NCI-H1048 (cell line): ENCODE measurements around the gene TRIM65.
"Not testable (repeated sequence)": the region's sequence is repeated elsewhere in the genome, so short reads cannot be mapped to it uniquely, and the experiment has no call there.

ENCODE experiments used
- DNase-seq: peaks from one replicate; lab custom pipeline; 2025; lab: John Stamatoyannopoulos, UW

The TRIM65 gene

DNA sequence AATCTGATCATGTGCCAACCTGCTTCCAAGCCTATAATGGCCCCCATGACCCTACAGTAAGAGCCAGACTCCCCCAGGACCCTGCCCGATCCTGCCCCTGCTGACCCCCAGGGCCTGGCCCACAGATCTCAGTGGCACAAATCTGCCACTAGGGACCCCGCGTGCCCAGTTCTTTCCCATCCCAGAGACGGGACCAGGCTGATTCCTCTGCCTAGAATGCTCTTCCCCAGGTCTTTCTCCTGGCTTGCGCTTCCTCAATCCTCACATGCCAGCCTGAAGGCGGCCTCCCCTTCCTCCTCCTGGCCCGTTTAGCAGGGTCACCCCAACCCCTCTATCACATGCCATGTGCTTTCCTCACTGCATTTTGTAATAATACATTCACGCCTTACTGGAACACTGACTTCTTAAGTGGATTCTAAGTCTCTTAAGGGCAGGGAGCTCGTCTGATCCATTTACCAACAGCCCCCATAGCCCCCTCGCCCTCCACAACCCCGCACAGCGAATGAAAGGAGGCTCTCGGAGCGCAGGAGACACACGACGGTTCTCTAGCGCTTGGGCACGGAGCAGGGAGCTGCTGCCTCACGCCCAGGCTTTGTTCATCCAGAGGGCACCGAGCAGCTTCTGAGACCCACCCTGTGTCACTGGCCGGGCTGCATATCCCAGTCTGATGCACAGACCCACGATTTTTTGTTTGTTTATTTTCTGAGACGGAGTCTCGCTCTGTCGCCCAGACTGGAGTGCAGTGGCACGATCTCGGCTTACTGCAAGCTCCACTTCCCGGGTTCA lies 1.2 kb downstream of the TRIM65 start:
- no peak for DNase-seq

- DNase-seq, result no peak
These were observed 2.6 kb downstream of the TRIM65 start for GRCh38 chr17:75894049-75894733.

- no peak for DNase-seq
These were observed 3.3 kb downstream of the TRIM65 start for GRCh38 chr17:75893305-75894048.

DNA sequence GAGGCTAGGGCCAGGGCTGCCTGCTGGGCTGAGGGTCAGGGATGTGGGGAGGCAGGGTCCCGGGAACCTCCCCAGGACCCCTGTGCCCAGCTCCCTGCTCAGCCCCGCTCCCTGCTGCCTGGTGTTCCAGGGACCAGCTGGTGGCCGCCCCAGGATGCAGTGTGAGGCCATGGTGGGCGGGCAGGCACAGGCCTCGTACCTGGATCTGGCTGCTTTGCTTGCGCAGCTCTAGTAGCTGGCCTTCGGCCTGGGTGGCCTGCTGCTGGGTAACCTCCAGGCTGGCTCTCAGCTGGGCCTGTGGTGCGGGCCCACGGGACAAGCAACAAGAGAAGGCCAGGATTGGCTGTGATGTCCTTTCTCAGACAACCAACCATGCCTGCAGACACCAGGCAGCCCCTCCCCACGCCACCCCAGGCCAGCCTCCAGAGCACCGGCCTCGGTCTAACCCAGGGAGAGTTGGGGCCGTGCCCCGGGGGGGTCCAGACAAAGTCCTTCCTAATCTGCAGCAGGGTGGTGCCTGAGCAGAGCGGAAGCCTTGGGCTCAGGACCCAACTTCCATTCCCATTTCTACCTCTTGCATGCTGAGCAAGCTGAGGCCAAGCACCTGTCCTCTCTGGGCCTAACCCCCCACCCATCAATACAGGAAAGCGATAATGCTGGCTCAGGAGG lies 4.1 kb downstream of the TRIM65 start:
- no peak for DNase-seq

DNA sequence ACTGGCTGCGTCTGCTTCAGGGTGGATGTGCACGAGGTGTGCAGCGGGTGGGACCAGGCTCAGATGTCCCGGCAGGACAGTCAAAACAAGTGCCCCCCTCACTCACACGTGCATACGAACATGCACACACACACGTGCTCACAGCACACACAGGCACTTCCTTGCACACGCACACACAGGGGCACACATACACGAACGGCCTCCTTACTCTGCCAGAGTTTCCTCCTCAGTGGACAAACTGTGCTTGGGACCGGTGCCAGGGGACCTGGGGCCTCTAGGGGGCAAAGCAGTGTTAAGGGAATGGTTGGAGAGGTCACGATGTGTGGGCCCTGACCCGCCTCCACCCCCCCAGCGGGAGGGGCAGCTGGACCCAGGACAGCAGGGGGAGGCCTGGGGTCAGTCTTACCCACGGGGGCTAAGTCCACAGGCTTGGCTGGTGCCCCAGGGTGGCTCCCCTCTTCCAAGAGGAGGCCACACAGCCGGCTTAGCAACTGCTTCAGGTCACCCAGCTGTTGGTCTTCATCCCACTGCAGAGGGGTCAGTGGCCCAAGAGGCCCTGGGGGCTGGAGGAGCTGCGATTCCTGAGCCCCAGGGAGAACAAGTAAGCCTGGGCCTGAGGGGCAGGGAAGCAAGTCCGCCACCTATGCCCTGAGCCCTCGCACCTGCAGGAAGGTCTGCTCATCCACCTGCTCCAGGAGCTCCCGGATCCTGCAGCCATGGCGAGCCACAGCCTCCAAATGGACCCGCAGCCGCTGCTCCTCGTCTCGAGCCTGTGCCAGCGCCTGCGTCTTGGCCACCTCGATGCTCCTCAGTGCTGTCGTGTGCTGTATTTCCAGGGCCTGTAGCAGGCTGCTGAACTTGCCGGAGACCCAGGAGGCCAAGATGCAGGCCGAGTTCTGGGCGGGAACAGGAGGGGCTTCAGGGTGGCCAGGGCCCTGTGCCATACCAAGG lies 4.9 kb downstream of the TRIM65 start:
- no peak for DNase-seq

- no peak for DNase-seq
These were observed 5.6 kb downstream of the TRIM65 start for GRCh38 chr17:75891022-75891604.

DNA sequence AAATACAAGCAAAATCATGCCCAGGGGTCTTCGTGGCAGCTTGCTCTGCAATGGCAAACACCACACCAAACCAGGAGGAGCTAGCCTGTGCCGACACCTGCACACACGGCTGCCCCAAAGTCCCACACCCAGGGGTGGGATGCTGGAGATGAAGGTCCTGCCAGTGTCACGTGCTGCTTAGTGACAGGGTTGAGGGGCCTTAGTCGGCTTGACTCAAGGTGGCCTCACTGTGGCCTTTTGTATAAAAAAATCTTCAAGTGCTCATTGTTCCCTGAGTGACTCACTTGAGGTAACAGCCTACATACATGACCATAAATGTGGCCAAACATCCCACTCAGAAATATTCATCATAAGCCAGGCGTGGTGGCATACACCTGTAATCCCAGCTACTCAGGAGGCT lies 7.3 kb downstream of the TRIM65 start:
- DNase-seq, result no peak

DNA sequence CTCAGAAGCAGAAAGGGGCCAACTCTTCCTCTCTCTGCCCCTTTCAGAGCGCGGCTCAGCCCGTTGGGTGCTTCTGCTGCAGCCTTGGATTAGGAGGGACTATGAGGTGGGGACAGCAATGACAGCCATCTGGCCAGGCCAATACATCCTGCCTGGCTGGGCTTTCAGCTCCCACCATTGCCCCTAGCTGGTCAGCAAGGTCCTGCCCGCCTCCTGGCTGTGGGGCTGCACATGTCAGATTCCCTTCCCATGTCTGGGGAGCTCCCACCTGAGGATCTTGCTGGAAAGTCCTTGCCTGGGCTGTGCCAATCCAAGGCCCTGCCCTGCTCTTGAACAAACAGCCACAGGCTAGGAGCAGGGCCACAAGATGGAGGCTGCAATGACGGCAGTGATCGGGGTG lies 8.3 kb downstream of the TRIM65 start:
- DNase-seq, result no peak

DNA sequence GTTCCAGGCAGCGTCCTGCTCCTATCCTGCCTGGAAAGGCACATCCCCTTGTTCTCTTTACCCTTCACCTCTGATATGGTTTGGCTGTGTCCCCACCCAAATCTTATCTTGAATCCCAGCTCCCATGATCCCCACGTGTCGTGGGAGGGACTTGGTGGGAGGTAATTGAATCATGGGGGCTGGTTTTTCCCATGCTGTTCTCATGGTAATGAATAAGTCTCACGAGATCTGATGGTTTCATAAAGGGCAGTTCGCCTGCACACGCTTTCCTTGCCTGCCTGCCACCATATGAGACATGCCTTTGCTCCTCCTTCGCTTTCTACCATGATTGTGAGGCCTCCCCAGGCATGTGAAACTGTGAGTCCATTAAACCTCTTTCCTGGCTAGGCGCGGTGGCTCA lies 10.9 kb downstream of the TRIM65 start:
- not testable (repeated sequence) for DNase-seq

DNA sequence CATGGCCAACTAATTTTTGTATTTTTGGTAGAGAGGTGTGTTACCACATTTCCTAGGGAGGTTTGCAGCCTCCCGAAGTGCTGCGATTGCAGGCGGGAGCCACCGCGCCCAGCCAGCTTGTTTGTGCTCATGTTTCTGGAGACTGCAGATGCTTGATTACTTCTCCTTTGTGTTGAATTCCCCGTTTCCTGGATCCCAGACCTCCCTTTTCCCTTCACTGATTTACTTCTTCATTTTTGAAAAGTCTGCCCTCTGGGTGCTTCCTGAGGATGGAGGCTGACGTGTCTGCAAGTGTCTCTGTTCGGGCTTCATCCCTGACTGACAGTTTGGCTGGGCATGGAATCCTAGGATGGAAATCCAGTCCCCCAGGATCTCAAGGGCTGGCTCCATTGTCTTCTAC lies 11.3 kb downstream of the TRIM65 start:
- DNase-seq, result no peak

GRCh38 chr17:75881678-75882454 lies 14.9 kb downstream of the TRIM65 start:
- DNase-seq, result no peak

GRCh38 chr17:75880266-75880665 lies 16.5 kb downstream of the TRIM65 start:
- no peak for DNase-seq

DNA sequence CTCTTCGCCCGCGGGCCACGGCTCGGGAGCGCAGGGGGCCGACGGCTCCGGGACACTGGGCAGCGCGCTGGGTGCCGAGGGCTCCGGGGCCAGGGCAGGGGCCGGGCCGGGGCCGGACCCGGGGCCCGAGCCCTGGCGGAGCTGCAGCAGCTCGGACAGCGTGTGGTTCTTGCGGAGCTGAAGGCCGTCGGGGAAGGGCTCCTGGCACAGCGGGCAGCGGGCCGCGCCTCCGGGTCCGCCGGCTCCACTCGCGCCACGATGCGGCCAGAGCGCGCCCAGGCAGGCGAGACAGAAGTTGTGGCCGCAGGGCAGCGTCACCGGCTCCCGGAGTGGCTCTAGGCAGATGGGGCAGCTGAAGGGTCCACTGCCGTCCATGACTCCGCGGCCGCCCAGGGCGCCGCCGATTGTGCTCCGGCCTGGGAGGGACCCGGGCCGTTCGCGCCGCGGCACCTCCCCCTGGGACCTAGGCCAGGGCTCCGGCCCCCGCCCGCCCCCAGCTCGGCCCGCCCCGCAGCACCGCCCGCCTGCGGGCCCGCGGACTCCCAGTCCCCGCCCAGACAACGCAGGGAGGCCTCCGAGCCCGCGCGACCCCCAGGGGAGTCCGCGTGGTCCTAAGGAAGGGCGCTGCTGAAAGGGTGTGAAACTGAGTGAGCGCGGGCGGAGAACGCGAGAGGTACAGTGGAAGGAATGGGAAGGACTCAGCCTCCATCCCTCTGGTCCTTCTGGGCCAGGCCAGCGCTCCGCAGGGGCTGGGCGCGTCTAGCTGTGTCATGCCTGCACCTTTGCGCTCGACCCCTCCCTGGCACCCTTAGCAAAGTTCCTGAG lies 18.4 kb downstream of the TRIM65 start, which contains the start of gene TRIM47:
Gene TRIM47, minus strand, starts transcription at position 408 of the 825 bp plus-strand sequence. Its CDS starts 33 bp downstream, at position 375.
- DNase-seq, result no peak

DNA sequence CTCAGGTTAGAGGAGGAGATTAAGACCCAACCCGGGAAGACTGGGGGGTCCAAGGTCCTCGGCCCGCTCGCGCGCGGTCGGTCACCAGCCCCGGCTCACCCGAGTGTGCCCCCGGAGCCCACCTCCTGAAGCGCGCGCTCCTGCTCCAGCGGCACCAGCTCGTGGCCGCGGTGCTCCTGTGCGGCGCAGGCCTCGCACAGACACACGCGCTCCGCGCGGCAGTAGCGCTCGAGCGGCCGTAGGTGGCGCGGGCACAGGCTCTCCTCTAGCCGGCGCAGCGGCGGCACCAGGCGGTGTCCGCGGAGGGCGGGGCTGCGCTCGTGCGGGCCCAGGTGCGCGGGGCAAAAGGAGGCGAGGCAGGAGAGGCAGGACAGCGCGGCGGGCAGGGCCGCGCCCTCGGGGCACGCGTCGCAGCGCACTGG lies 19.0 kb downstream of the TRIM65 start:
- no peak for DNase-seq

DNA sequence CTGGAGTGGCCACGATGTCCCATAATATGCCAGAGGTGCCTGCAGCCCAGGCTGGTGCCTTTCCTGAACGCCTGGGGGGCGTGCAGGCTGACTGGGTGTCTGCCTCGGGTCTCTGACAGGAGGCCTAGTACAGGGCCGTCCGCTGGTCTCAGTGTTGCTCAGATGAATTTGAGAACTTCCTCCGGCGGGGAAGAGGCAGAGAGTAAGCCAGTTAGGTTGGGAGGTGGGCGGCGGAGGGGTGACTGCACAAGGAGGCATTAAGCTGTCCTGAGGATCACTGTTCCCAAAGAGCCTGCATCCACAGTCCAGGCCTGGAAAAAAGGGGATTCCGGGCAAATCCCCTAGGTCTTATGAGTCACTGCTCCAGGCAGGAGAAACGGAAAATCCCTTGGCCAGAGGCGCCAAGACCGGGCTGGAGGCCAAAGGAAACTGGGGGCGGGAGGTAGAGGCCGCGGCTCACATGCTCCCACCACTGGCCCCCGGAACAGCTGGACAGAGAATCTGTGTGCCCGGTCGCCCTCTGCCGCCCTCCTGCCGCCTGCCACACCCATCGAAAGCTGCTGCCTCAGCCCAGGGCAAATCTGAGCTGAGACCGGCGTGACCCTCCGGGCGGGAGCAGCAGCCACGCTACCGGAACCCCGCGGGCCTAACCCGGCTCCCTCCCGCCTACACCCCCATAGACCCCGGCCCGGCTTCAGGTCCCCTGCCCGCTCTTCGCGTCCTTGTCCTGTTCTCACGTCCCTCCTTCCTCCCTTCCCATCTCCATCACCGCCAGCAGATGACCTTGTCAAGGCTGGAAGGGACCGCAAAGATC lies 19.6 kb downstream of the TRIM65 start:
- no peak for DNase-seq

DNA sequence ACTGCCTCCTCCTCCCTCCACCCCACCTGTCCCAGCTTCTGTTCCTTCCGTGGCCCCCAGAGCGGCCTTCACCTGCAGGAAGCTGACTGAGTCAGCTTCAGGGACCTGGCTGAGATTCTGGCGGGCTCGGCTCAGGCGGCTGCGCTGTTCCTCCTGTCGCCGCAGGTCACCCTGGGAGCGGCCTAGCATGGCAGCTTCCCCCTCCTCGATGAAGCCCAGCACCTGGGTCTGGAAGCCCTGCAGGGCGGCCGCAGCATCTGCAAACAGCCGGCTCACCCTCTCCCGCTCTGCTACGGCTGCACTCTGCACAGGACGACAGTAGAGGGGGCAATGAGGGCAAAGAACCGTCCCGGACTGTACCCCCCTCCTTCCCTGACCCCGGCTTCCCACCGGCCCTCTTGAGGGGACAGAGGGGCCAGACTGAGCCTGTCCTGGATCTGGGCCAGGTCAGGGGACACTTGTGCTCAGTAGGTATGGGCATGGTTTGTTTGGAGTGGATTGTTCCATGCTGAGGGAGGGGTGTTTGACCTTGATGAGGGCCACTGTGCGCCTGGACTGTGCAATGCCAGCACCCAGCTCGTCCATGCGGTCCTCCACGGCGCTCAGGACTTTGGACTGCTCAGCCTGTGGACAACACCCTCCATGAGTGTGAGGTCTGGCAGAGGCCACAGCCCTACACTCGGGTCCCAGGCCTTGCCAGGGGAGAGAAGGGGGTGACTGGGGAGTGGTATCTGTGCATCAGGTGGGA lies 20.4 kb downstream of the TRIM65 start:
- DNase-seq, result no peak

DNA sequence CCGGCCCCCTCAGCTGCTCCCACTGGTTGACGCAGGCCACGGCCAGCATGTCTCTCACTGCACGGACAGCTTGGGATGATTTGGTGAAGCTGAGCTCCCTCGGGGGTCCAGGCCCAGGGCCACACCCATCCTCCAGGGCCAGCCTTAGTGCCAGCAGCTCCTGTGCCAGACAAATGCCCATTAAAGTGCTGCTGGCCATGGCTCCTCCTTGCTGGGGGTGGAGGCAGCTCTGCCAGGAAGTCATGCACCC lies 20.9 kb downstream of the TRIM65 start:
- no peak for DNase-seq
